GM12878 (cell line): ENCODE data around the gene ELL. TPM values are rescaled to one million over a fixed set of nuclear protein-coding genes. Genes with fewer than 3 reads are reported as not detected.

Experiments used
- ATAC-seq: fragments of 200-7000 bp; cut with Tn5 transposase; 3 replicates; pipeline ENCODE4 v1.9.1; 2020; ENCODE audit warnings: mild to moderate bottlenecking, moderate library complexity
- BruUV-seq: library from RNA; stranded (reverse); fragments of 400-500 nt; replicated peaks from 2 replicates; lab custom pipeline; 2021; lab: Mats Ljungman, UMichigan
- CTCF ChIA-PET: fragments of 300-600 bp; sonication (Branson Sonifier 250); formaldehyde crosslinking; extraction: SDS; loops from one replicate; lab custom pipeline; 2021; ENCODE audit warnings: inconsistent platforms; lab: Yijun Ruan, JAX
- POLR2A ChIA-PET: fragments of 350-600 bp; formaldehyde crosslinking; extraction: SDS; loops from one replicate; lab custom pipeline; 2021; ENCODE audit warnings: inconsistent platforms; lab: Charles Lee
- RAD21 ChIA-PET: fragments of 300-600 bp; sonication (Branson Sonifier 250); formaldehyde crosslinking; loops from one replicate; lab custom pipeline; 2023; ENCODE audit warnings: antibody characterized with exemption; ENCODE audit not compliant: unreplicated experiment; lab: Charles Lee
- SMC1A ChIA-PET: fragments of 300-600 bp; sonication (Branson Sonifier 250); formaldehyde crosslinking; loops from one replicate; lab custom pipeline; 2023; ENCODE audit not compliant: unreplicated experiment, uncharacterized antibody; lab: Charles Lee
- DNase-seq: peaks from one replicate; pipeline ENCODE4 v3.0.0-alpha.2; 2011; ENCODE audit warnings: low read depth, low spot score
- FAIRE-seq: peaks from 3 replicates; lab custom pipeline; 2011; peaks lifted over from hg19 to GRCh38; lab: Jason Lieb, UNC
- H2AFZ ChIP-seq: 2 replicates; pipeline ENCODE4 v1.6.0; 2011; ENCODE audit warnings: low read depth, low read length, control low read depth; ENCODE audit not compliant: control insufficient read depth
- H3K27ac ChIP-seq: 2 replicates; pipeline ENCODE4 v1.5.1; 2011; ENCODE audit warnings: control low read depth; ENCODE audit not compliant: control insufficient read depth, insufficient read depth
- H3K27me3 ChIP-seq, 2 experiments: replicated peaks in 1 of 2; 2 replicates each; pipeline versions ENCODE4 v1.6.0 to v1.6.1; 2011; ENCODE audit warnings: low read length in 1 of 2; ENCODE audit not compliant: control insufficient read depth in 2 of 2, insufficient read depth in 2 of 2
- H3K36me3 ChIP-seq, 2 experiments: 2 replicates each; pipeline ENCODE4 v1.5.1; 2011; ENCODE audit warnings: low read length in 1 of 2; ENCODE audit not compliant: control insufficient read depth in 2 of 2, insufficient read depth in 2 of 2
- H3K4me1 ChIP-seq: 2 replicates; pipeline ENCODE4 v1.6.1; 2011; ENCODE audit warnings: mild to moderate bottlenecking, low read length, moderate library complexity, mixed read lengths; ENCODE audit not compliant: control insufficient read depth, insufficient read depth
- H3K4me2 ChIP-seq: 2 replicates; pipeline ENCODE4 v1.6.0; 2011; ENCODE audit warnings: control low read depth; ENCODE audit not compliant: control insufficient read depth, insufficient read depth
- H3K4me3 ChIP-seq: fragments of 200-600 bp; sonication (generic); 2 replicates; pipeline ENCODE4 v1.5.1; 2016
- H3K79me2 ChIP-seq: 2 replicates; pipeline ENCODE4 v1.6.0; 2011; ENCODE audit warnings: low read length; ENCODE audit not compliant: control insufficient read depth, insufficient read depth
- H3K9ac ChIP-seq: 2 replicates; pipeline ENCODE4 v1.8.0; 2011; ENCODE audit warnings: low read length, control low read depth, mixed read lengths; ENCODE audit not compliant: control insufficient read depth, insufficient read depth
- H3K9me3 ChIP-seq: replicated peaks from 3 replicates; pipeline ENCODE4 v1.5.1; 2011; ENCODE audit warnings: mild to moderate bottlenecking, low read length; ENCODE audit not compliant: control insufficient read depth, insufficient read depth
- H4K20me1 ChIP-seq: 2 replicates; pipeline ENCODE4 v1.6.0; 2011; ENCODE audit not compliant: control insufficient read depth, insufficient read depth
- ATF7 ChIP-seq: fragments of 450-650 bp; IDR thresholded peaks from 2 replicates; pipeline ENCODE4 v1.6.1; 2016; ENCODE audit warnings: low read depth, mild to moderate bottlenecking
- BCL11A ChIP-seq: IDR thresholded peaks from 2 replicates; pipeline ENCODE4 v1.6.1; 2011; ENCODE audit warnings: low read depth, low read length
- BHLHE40 ChIP-seq, 2 experiments: fragments of 450-650 bp in 1 of 2; IDR thresholded peaks; 2 replicates each; pipeline ENCODE4 v1.6.1; 2011 to 2017; ENCODE audit warnings: low read depth in 2 of 2, borderline replicate concordance in 1 of 2, improper control_type of control experiment in 1 of 2, low read length in 1 of 2, mild to moderate bottlenecking in 1 of 2
- BMI1 ChIP-seq: fragments of 450-650 bp; IDR thresholded peaks from 2 replicates; pipeline ENCODE4 v1.6.1; 2016; ENCODE audit warnings: mild to moderate bottlenecking, moderate library complexity, borderline replicate concordance
- CTCF ChIP-seq, 3 experiments: IDR thresholded peaks in 2 of 3; conservative IDR thresholded peaks in 1 of 3; 2 replicates each; pipeline ENCODE4 v1.5.1; 2011; ENCODE audit warnings: low read depth in 3 of 3, low read length in 3 of 3, mild to moderate bottlenecking in 3 of 3, control low read depth in 2 of 3, moderate library complexity in 2 of 3, inconsistent platforms in 1 of 3, mixed read lengths in 1 of 3; ENCODE audit not compliant: control insufficient read depth in 2 of 3, insufficient read depth in 1 of 3; ENCODE audit errors: extremely low read depth in 1 of 3
- EGR1 ChIP-seq, 2 experiments: IDR thresholded peaks; 1 replicate in 1 of 2; 2 replicates in 1 of 2; pipeline ENCODE4 v1.6.1; 2011 to 2012; ENCODE audit warnings: low read depth in 2 of 2, low read length in 2 of 2, borderline replicate concordance in 1 of 2, mild to moderate bottlenecking in 1 of 2, moderate library complexity in 1 of 2
- PML ChIP-seq: IDR thresholded peaks from 2 replicates; pipeline ENCODE4 v1.6.1; 2012; ENCODE audit warnings: low read length, inconsistent platforms
- POLR2A ChIP-seq: IDR thresholded peaks from 2 replicates; pipeline ENCODE4 v1.6.1; 2011; ENCODE audit warnings: low read depth, mild to moderate bottlenecking, low read length
- RCOR1 ChIP-seq: conservative IDR thresholded peaks from 2 replicates; pipeline ENCODE4 v1.6.1; 2012; ENCODE audit warnings: low read depth, low read length, improper control_type of control experiment
- TCF7 ChIP-seq: IDR thresholded peaks from 2 replicates; pipeline ENCODE4 v1.6.1; 2014; ENCODE audit warnings: antibody characterized with exemption, borderline replicate concordance
- WGBS: methylation state at CpG from one replicate; pipeline ENCODE4 v1.1.6; 2016; ENCODE audit warnings: low lambda C conversion rate; ENCODE audit not compliant: insufficient replicate concordance, insufficient coverage; ENCODE audit errors: missing lambda C conversion rate; 5-methylcytosine and 5-hydroxymethylcytosine counted together
- in situ Hi-C: fragments of 300-500 bp; cut with MboI; formaldehyde crosslinking; loops from 9 replicates; pipeline ENCODE4 v1.14.3; 2018; ENCODE audit warnings: mixed read lengths
- intact Hi-C: fragments of 100-400 bp; cut with micrococcal nuclease; formaldehyde crosslinking; loops from one replicate; pipeline ENCODE4 v1.14.2; 2022; ENCODE audit not compliant: unreplicated experiment
- polyA plus RNA-seq, 11 experiments: library from polyadenylated mRNA; depleted of rRNA in 4 of 11; unstranded in 6 of 11; stranded (reverse) in 5 of 11; fragments of >200 nt; fragmentation: Nextera tagmentation in 4 of 11; fragmentation: Illumina TruSeq in 1 of 11; extraction: Ambion mirVana in 4 of 11; extraction: Trizol in 1 of 11; gene quantifications; 1 replicate in 1 of 11; 2 replicates in 10 of 11; pipeline versions ENCODE4 v1.2.1 to v1.2.3, GENCODE V29; 2011 to 2016; ENCODE audit warnings: inconsistent platforms in 2 of 11, missing spikeins in 2 of 11, low read depth in 1 of 11
- total RNA-seq, 4 experiments: library from RNA; depleted of rRNA in 3 of 4; stranded (reverse); fragments of >200 nt in 3 of 4; fragmentation: Illumina TruSeq in 1 of 4; extraction: Trizol in 1 of 4; gene quantifications; 2 replicates each; pipeline versions ENCODE4 v1.2.1 to v1.2.3, GENCODE V29; 2013 to 2021
- TF ChIP-seq, protein P1 (sequence below): fragments of 150-350 bp; IDR thresholded peaks from 2 replicates; pipeline ENCODE4 v1.6.1; 2014; ENCODE audit warnings: mild to moderate bottlenecking, low read depth, low read length
- TF ChIP-seq, protein P2 (sequence below): fragments of 450-650 bp; IDR thresholded peaks from 2 replicates; pipeline ENCODE4 v1.6.1; 2016; ENCODE audit warnings: mild to moderate bottlenecking
- TF ChIP-seq, protein P3 (sequence below): IDR thresholded peaks from 2 replicates; pipeline ENCODE4 v1.6.1; 2011; ENCODE audit warnings: mild to moderate bottlenecking, low read depth, low read length, moderate library complexity; ENCODE audit not compliant: insufficient replicate concordance

The ELL gene
- total and polyA plus RNA-seq, 10 of the 15 experiments (the other 5 are each of a cell fraction or from before 2014, with no cell fraction given) = 0.91 to 25.0 (median 9.1) TPM

GRCh38 chr19:18417250-18418028, 104.4 kb downstream of the ELL start (continued):
- TF ChIP-seq, protein P1, sequence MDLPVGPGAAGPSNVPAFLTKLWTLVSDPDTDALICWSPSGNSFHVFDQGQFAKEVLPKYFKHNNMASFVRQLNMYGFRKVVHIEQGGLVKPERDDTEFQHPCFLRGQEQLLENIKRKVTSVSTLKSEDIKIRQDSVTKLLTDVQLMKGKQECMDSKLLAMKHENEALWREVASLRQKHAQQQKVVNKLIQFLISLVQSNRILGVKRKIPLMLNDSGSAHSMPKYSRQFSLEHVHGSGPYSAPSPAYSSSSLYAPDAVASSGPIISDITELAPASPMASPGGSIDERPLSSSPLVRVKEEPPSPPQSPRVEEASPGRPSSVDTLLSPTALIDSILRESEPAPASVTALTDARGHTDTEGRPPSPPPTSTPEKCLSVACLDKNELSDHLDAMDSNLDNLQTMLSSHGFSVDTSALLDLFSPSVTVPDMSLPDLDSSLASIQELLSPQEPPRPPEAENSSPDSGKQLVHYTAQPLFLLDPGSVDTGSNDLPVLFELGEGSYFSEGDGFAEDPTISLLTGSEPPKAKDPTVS = no peak

DNA sequence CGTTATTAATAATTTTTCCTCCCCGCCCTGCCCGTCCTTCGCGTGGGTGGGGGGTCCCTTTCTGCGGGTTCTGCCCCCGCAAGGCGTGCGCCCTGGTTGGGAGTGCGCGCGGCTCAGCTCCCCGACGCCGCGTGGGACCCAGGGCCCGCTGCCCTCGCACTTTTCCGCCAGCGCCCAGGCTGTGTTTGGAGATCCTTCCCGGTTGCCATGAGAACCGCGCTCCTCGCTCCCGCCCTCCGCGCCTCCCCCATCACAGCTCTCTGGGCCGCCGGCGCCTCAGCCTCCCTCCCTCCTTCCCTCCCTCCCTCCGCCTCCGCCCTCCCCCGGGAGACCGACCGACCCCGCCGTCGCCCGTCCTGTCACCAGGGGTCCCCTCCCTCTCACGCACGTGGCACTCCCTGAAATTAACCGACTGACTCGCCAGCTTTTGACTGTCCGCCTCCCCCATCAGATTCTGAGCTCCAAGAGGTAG, 105.1 kb downstream of the ELL start:
- DNase-seq = no peak
- Histone ChIP-seq H3K4me3 (peak overlapping the region; percentile 65), H3K36me3 (no peaks in the 10 kb centered on the region), H3K27ac (peak overlapping the region; percentile 78), H3K27me3 (no peaks in the 10 kb centered on the region), H2AFZ (peak overlapping the region; percentile 20), H3K9me3 (no peaks in the 10 kb centered on the region), H3K4me2 (peak overlapping the region; percentile 94), H3K9ac (peak overlapping the region; percentile 76), H3K4me1 (peaks cover 58% of the 10 kb centered on the region), H4K20me1 (no peaks in the 10 kb centered on the region), H3K79me2 (peaks cover 26% of the 10 kb centered on the region)
- FAIRE-seq = peak; percentile 49
- in situ Hi-C loops = no loop called here
- ChIA-PET SMC1A (interaction anchor here (1.1 to 2.6 kb wide), 8 partner anchors 12 to 235 kb away, joined by 3 to 11 read pairs (median 3); partner anchors contain the start of gene LSM4), CTCF (interaction anchor here (0.7 to 8.8 kb wide), 9 partner anchors 18 to 137 kb away, joined by 3 to 88 read pairs (median 14); partner anchors contain the start of genes GDF15 and JUND), RAD21 (interaction anchor here (0.6 to 2.1 kb wide), 9 partner anchors 12 to 136 kb away, joined by 3 to 12 read pairs (median 4); partner anchors contain the start of genes JUND and LSM4), POLR2A (interaction anchor here (1.0 to 2.6 kb wide), 7 partner anchors 15 to 211 kb away, joined by 3 to 21 read pairs (median 4); partner anchors contain the start of genes JUND and LSM4)
- no TSS peak for BruUV-seq
- 5% methylated on average over 24 of the region's 44 CpGs for WGBS
- intact Hi-C loops = loop anchor here (10.0 kb wide), 1 partner anchor 212 kb away; the partner anchor contains the start of gene RAB3A
- ATAC-seq = peak; percentile 54
- TF ChIP-seq RCOR1 (no peak), TCF7 (no peak), BCL11A (no peak), POLR2A (0 out of 2 replicates have a peak, but pooled peaks have one; percentile 42), CTCF (IDR thresholded peaks at IDR 0.05 in 2 of 3, conservative IDR thresholded peaks at IDR 0.05 in 1 of 3; ENCODE audit: control insufficient read depth in 2 of 3, extremely low read depth in 1 of 3, insufficient read depth in 1 of 3, low read depth in 3 of 3, low read length in 3 of 3) (no peak), BHLHE40 (IDR thresholded peaks at IDR 0.05; ENCODE audit: borderline replicate concordance in 1 of 2, low read depth in 2 of 2, low read length in 1 of 2) (peak; percentile 42 to 55; a peak in 2 of 4 replicates), BMI1 (peak; percentile 91; the same call in 1 of the 2 replicates), PML (no peak; the same call in 1 of the 2 replicates), ATF7 (no peak), EGR1 (IDR thresholded peaks at IDR 0.05; ENCODE audit: borderline replicate concordance in 1 of 2, low read depth in 2 of 2, low read length in 2 of 2) (peak in 1 of 2 experiments; percentile 76; a peak in 2 of 3 replicates)
- TF ChIP-seq, protein P2, sequence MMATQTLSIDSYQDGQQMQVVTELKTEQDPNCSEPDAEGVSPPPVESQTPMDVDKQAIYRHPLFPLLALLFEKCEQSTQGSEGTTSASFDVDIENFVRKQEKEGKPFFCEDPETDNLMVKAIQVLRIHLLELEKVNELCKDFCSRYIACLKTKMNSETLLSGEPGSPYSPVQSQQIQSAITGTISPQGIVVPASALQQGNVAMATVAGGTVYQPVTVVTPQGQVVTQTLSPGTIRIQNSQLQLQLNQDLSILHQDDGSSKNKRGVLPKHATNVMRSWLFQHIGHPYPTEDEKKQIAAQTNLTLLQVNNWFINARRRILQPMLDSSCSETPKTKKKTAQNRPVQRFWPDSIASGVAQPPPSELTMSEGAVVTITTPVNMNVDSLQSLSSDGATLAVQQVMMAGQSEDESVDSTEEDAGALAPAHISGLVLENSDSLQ = no peak
- TF ChIP-seq, protein P3, sequence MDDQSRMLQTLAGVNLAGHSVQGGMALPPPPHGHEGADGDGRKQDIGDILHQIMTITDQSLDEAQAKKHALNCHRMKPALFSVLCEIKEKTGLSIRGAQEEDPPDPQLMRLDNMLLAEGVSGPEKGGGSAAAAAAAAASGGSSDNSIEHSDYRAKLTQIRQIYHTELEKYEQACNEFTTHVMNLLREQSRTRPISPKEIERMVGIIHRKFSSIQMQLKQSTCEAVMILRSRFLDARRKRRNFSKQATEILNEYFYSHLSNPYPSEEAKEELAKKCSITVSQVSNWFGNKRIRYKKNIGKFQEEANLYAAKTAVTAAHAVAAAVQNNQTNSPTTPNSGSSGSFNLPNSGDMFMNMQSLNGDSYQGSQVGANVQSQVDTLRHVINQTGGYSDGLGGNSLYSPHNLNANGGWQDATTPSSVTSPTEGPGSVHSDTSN = no peak
